ENCODE data around the gene C16orf92.

GRCh38 chr16:30049871-30050270, 26.9 kb downstream of the C16orf92 start:
- TF ChIP-seq, protein P1, sequence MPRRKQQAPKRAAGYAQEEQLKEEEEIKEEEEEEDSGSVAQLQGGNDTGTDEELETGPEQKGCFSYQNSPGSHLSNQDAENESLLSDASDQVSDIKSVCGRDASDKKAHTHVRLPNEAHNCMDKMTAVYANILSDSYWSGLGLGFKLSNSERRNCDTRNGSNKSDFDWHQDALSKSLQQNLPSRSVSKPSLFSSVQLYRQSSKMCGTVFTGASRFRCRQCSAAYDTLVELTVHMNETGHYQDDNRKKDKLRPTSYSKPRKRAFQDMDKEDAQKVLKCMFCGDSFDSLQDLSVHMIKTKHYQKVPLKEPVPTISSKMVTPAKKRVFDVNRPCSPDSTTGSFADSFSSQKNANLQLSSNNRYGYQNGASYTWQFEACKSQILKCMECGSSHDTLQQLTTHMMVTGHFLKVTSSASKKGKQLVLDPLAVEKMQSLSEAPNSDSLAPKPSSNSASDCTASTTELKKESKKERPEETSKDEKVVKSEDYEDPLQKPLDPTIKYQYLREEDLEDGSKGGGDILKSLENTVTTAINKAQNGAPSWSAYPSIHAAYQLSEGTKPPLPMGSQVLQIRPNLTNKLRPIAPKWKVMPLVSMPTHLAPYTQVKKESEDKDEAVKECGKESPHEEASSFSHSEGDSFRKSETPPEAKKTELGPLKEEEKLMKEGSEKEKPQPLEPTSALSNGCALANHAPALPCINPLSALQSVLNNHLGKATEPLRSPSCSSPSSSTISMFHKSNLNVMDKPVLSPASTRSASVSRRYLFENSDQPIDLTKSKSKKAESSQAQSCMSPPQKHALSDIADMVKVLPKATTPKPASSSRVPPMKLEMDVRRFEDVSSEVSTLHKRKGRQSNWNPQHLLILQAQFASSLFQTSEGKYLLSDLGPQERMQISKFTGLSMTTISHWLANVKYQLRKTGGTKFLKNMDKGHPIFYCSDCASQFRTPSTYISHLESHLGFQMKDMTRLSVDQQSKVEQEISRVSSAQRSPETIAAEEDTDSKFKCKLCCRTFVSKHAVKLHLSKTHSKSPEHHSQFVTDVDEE (CRISPR knock-in tag; IDR thresholded peaks at IDR 0.05): no peak
- no peak for TF ChIP-seq CSDC2 (CRISPR knock-in tag; IDR thresholded peaks at IDR 0.05)
- no peak for TF ChIP-seq ZNF70 (CRISPR knock-in tag; IDR thresholded peaks at IDR 0.05)
- no peak for TF ChIP-seq ZFP30 (CRISPR knock-in tag; IDR thresholded peaks at IDR 0.05)
- TF ChIP-seq ARNTL (CRISPR knock-in tag; IDR thresholded peaks at IDR 0.05; ENCODE audit: borderline replicate concordance, low read depth): no peak
- TF ChIP-seq, protein P2, sequence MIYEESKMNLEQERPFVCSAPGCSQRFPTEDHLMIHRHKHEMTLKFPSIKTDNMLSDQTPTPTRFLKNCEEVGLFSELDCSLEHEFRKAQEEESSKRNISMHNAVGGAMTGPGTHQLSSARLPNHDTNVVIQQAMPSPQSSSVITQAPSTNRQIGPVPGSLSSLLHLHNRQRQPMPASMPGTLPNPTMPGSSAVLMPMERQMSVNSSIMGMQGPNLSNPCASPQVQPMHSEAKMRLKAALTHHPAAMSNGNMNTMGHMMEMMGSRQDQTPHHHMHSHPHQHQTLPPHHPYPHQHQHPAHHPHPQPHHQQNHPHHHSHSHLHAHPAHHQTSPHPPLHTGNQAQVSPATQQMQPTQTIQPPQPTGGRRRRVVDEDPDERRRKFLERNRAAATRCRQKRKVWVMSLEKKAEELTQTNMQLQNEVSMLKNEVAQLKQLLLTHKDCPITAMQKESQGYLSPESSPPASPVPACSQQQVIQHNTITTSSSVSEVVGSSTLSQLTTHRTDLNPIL (CRISPR knock-in tag; IDR thresholded peaks at IDR 0.05; ENCODE audit: low read depth): no peak
- TF ChIP-seq ESRRG (CRISPR knock-in tag; IDR thresholded peaks at IDR 0.05): no peak
- no peak for TF ChIP-seq CSRNP3 (CRISPR knock-in tag; IDR thresholded peaks at IDR 0.05)
- TF ChIP-seq ZFP3 (CRISPR knock-in tag; IDR thresholded peaks at IDR 0.05): no peak
- TF ChIP-seq SNAI2 (CRISPR knock-in tag; IDR thresholded peaks at IDR 0.05): no peak
- TF ChIP-seq ZNF8 (CRISPR knock-in tag; IDR thresholded peaks at IDR 0.05): no peak
